GM19193 (cell line): ENCODE results near the gene VIT.

Source experiments
- POLR2A ChIP-seq: IDR thresholded peaks from 4 replicates; pipeline ENCODE4 v1.6.1; 2011; ENCODE audit not compliant: insufficient read depth, insufficient read length; ENCODE audit errors: extremely low read depth

VIT gene

GRCh38 chr2:36797324-36798070 is 101.0 kb downstream of the VIT start:
- TF ChIP-seq POLR2A, result no peak

- no peak for TF ChIP-seq POLR2A
Observed at GRCh38 chr2:36798724-36799123, 102.2 kb downstream of the VIT start.

GRCh38 chr2:36800381-36800780 is 103.9 kb downstream of the VIT start:
- no peak for TF ChIP-seq POLR2A

GRCh38 chr2:36801088-36801487 is 104.6 kb downstream of the VIT start:
- TF ChIP-seq POLR2A, result no peak

GRCh38 chr2:36802952-36803351 is 106.4 kb downstream of the VIT start:
- TF ChIP-seq POLR2A, result no peak

- no peak for TF ChIP-seq POLR2A
Observed at GRCh38 chr2:36805635-36806224, 109.2 kb downstream of the VIT start.

GRCh38 chr2:36807223-36807886 is 110.8 kb downstream of the VIT start:
- no peak for TF ChIP-seq POLR2A

GRCh38 chr2:36808386-36809068 is 112.0 kb downstream of the VIT start:
- TF ChIP-seq POLR2A, result no peak

GRCh38 chr2:36809069-36809445 is 112.5 kb downstream of the VIT start:
- no peak for TF ChIP-seq POLR2A

- no peak for TF ChIP-seq POLR2A
Observed at GRCh38 chr2:36811071-36811470, 114.6 kb downstream of the VIT start.

- no peak for TF ChIP-seq POLR2A
Observed at GRCh38 chr2:36812196-36812595, 115.7 kb downstream of the VIT start.

GRCh38 chr2:36818542-36818941 is 122.0 kb downstream of the VIT start:
- TF ChIP-seq POLR2A, result no peak

- TF ChIP-seq POLR2A, result no peak
Observed at GRCh38 chr2:36819095-36819711, 122.7 kb downstream of the VIT start.

- TF ChIP-seq POLR2A, result no peak
Observed at GRCh38 chr2:36820942-36821605, 124.6 kb downstream of the VIT start.
